Large intestine (tissue), 1 donor: ENCODE results near the gene ACSS1. TPM values are rescaled to one million over a fixed set of nuclear protein-coding genes. Genes with fewer than 3 reads are reported as not detected.

Experiments
- polyA plus RNA-seq: library from polyadenylated mRNA; unstranded; fragments of 120-200 nt; gene quantifications from one replicate; pipeline ENCODE4 v1.2.1, GENCODE V29; 2013

Gene ACSS1
- polyA plus RNA-seq, 1 donor: 102 TPM

Other genes starting within 250 kb of the ACSS1 start
- gene CST7, start 108.9 kb downstream of the ACSS1 start, polyA plus RNA-seq: 1.9 TPM
- 46.8 TPM for gene APMAP, start 65.4 kb downstream of the ACSS1 start, polyA plus RNA-seq
- gene VSX1, start 24.0 kb upstream of the ACSS1 start, polyA plus RNA-seq: 0.03 TPM
- 106 TPM for gene ENTPD6, start 137.6 kb upstream of the ACSS1 start, polyA plus RNA-seq
- 35.1 TPM for gene PYGB, start 189.9 kb upstream of the ACSS1 start, polyA plus RNA-seq